Mucosa of descending colon (tissue), 3 donors: ENCODE data around the gene ZNHIT1. TPM values are rescaled to one million over a fixed set of nuclear protein-coding genes. Genes with fewer than 3 reads are reported as not detected.
"Not testable (repeated sequence)": the region's sequence is repeated elsewhere in the genome, so short reads cannot be mapped to it uniquely, and the experiment has no call there.

Source experiments
- ATAC-seq: fragments of 200-7000 bp; cut with Tn5 transposase; one replicate; pipeline ENCODE4 v1.9.1; 2020; ENCODE audit warnings: mild to moderate bottlenecking, moderate library complexity
- DNase-seq, 3 donors: peaks; one replicate each; pipeline ENCODE4 v3.0.0-alpha.2; 2020
- H3K36me3 ChIP-seq: fragments of 200-600 bp; one replicate; pipeline ENCODE4 v1.8.0; 2021; ENCODE audit warnings: low read depth, mild to moderate bottlenecking
- H3K4me1 ChIP-seq: fragments of 200-600 bp; one replicate; pipeline ENCODE4 v1.8.0; 2021; ENCODE audit warnings: low read depth, mild to moderate bottlenecking
- H3K4me3 ChIP-seq: fragments of 200-600 bp; one replicate; pipeline ENCODE4 v1.8.0; 2021; ENCODE audit warnings: mild to moderate bottlenecking
- H3K9me3 ChIP-seq: fragments of 200-600 bp; one replicate; pipeline ENCODE4 v1.8.0; 2021; ENCODE audit warnings: mild to moderate bottlenecking
- intact Hi-C, 2 donors: fragments of 100-400 bp; cut with DNase I in 1 of 2; cut with micrococcal nuclease in 1 of 2; formaldehyde crosslinking; loops; one replicate each; pipeline versions ENCODE4 v1.11.0 to v1.11.1; 2022; cut with DNase I, micrococcal nuclease
- total RNA-seq, 3 donors: library from RNA; stranded (reverse); fragmentation: NEBNext Ultra II Directional in 2 of 3; extraction: Animal tissue kit (Norgen Biotek cat#: 25700) in 2 of 3; gene quantifications; one replicate each; pipeline versions ENCODE4 v1.2.1 to v1.2.4, GENCODE V29; 2021 to 2023
- TF ChIP-seq, protein P1 (sequence below): fragments of 200-600 bp; IDR thresholded peaks from one replicate; pipeline ENCODE4 v1.8.0; 2022; ENCODE audit warnings: antibody characterized with exemption, mild to moderate bottlenecking
- donor health status: DM: no; HTN: no; CAD: no; lungs with moderate emphysema.
- donor health status: DM: no; HTN: no; CAD: no.
- donor health status: DM: no; HTN: yes; CAD: no.

ZNHIT1 gene
- total RNA-seq, 3 donors from 2014 or later: 58.7 to 97.0 (median 79.0) TPM

- peaks cover 3% of the 10 kb centered on the region for H3K4me1 ChIP-seq
- no peak for DNase-seq
- no peaks in the 10 kb centered on the region for H3K36me3 ChIP-seq
- intact Hi-C loops: no loop called here
- TF ChIP-seq, protein P1, sequence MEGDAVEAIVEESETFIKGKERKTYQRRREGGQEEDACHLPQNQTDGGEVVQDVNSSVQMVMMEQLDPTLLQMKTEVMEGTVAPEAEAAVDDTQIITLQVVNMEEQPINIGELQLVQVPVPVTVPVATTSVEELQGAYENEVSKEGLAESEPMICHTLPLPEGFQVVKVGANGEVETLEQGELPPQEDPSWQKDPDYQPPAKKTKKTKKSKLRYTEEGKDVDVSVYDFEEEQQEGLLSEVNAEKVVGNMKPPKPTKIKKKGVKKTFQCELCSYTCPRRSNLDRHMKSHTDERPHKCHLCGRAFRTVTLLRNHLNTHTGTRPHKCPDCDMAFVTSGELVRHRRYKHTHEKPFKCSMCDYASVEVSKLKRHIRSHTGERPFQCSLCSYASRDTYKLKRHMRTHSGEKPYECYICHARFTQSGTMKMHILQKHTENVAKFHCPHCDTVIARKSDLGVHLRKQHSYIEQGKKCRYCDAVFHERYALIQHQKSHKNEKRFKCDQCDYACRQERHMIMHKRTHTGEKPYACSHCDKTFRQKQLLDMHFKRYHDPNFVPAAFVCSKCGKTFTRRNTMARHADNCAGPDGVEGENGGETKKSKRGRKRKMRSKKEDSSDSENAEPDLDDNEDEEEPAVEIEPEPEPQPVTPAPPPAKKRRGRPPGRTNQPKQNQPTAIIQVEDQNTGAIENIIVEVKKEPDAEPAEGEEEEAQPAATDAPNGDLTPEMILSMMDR: no peak
- no peak overlapping the region for H3K4me3 ChIP-seq
- H3K9me3 ChIP-seq: no peaks in the 10 kb centered on the region
- ATAC-seq: no peak
Observed at GRCh38 chr7:101195884-101196283, 22.1 kb upstream of the ZNHIT1 start.

DNA sequence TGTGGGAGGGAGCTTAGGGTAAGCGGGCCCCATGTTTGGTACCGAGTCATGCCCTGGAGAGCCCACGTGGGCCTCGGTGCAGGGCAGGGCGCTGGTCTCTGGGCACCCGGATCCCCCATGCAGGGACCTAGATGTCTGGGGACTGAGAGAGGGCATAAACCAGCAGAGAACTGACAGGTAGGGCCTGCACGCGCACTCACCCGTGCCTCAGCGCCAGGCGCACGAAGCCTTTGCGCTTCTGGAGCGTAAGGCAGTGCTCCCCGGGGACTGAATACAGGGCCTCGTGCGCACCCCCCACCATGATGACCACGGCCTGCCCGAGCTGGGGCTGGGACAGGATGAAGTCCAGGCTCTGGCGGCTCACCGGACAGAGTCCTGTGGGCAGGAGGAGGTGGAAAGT, 20.0 kb upstream of the ZNHIT1 start:
- intact Hi-C loops: no loop called here

GRCh38 chr7:101198476-101198875, 19.5 kb upstream of the ZNHIT1 start:
- intact Hi-C loops: no loop called here
- H3K36me3 ChIP-seq: no peaks in the 10 kb centered on the region
- no peak for DNase-seq
- H3K4me1 ChIP-seq: peaks cover 9% of the 10 kb centered on the region
- TF ChIP-seq, protein P1: no peak
- no peak for ATAC-seq
- no peak overlapping the region for H3K4me3 ChIP-seq
- no peaks in the 10 kb centered on the region for H3K9me3 ChIP-seq

More for the DNA sequence above, 20.0 kb upstream of the ZNHIT1 start:
- Histone ChIP-seq H3K36me3 (no peaks in the 10 kb centered on the region), H3K4me3 (no peak overlapping the region), H3K4me1 (peaks cover 9% of the 10 kb centered on the region), H3K9me3 (no peaks in the 10 kb centered on the region)
- DNase-seq (no peak), ATAC-seq (no peak)
- TF ChIP-seq, protein P1: no peak

- H3K4me3 ChIP-seq, H3K36me3 ChIP-seq, ATAC-seq, DNase-seq, H3K4me1 ChIP-seq, intact Hi-C loops, H3K9me3 ChIP-seq: not testable (repeated sequence)
Observed at GRCh38 chr7:101199522-101199921, 18.4 kb upstream of the ZNHIT1 start.

- no peaks in the 10 kb centered on the region for H3K36me3 ChIP-seq
- no peak overlapping the region for H3K4me3 ChIP-seq
- H3K4me1 ChIP-seq: peaks cover 9% of the 10 kb centered on the region
- ATAC-seq (no peak), DNase-seq (no peak)
- intact Hi-C loops: no loop called here
- H3K9me3 ChIP-seq: no peaks in the 10 kb centered on the region
- TF ChIP-seq, protein P1: no peak
Observed at GRCh38 chr7:101200504-101200861, 17.5 kb upstream of the ZNHIT1 start.

DNA sequence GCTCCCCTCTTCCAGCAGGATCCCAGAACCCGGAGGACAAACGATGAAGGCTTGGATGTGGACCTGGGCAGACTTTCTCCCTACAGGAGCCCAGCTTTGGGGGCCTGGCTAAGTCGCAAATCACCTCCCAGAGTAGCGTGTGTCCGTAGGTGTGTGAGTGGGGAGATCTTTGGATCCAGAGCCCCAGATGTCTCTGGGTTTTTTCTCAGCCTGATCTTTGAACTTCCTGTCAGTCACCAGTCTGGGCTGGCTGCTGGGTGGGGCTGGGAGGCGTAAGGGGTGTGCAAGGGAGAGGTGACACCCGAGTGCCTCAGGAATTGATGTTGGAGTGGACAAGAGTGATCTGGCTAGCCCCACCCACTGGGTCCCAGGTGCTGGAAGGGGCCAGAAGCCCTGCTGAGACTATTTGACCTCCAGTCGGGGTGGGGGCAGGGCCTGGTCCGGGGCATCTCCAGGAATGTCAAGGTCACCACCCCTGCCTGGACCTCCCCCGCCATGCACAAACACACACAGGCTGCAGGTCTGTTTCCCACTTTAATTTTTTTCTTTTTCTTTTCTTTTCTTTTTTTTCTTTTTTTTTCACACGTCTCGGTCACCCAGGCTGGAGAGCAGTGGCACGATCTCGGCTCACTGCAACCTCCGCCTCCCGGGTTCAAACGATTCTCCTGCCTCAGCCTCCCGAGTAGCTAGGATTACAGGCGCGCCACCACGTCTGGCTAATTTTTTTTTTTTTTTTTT, 16.9 kb upstream of the ZNHIT1 start, which contains the start of gene MOGAT3:
MOGAT3 (minus strand) TSS at position 175 of the 738 bp plus-strand sequence. CDS start 182 bp downstream, outside the sequence.
- H3K9me3 ChIP-seq: no peaks in the 10 kb centered on the region
- H3K36me3 ChIP-seq: no peaks in the 10 kb centered on the region
- H3K4me1 ChIP-seq: peaks cover 9% of the 10 kb centered on the region
- TF ChIP-seq, protein P1: no peak
- ATAC-seq (peak; percentile 89), DNase-seq (peak; percentile 88 to 92 (median 91))
- H3K4me3 ChIP-seq: no peak within 1 kb of the TSS
- intact Hi-C loops: no loop called here
